Measurements from ENCODE around the gene RHAG.
"Not testable (repeated sequence)": the region's sequence is repeated elsewhere in the genome, so short reads cannot be mapped to it uniquely, and the experiment has no call there.

RHAG gene

DNA sequence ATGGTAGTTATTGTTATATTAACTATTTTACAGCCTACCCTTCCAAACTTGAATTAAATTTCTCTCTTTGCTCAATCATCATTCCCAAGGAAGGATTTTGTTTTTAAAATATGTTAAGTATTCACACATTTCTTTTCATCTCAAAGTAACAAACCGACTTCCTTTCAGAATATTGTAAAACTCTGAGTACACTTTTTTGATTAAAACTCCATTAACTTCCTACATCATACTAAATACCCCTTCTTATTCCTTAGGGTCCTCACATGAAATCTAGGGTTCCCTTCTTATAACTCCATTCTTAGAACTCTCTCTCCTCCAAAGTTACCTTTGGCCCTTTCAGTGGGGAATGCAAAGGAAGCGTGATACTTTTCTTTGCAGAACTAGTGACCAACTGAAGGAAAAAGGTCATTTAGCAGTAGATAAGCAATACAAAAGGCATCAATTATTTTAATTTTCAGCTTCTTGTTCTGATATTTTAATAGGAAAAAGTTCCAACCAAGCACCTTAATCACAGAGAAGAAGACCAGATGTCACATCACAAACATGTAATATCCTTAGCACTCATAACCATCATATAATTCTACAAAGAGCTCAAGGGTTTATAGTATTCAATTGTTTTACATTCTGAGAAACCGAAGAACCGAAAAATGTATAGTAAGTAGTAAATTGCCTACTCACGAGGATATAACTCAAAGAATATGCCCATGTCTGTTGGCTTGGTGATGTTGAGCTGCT, 494 bp downstream of the RHAG start:
- DNase-seq (ENCODE audit: low spot score): no peak

DNA sequence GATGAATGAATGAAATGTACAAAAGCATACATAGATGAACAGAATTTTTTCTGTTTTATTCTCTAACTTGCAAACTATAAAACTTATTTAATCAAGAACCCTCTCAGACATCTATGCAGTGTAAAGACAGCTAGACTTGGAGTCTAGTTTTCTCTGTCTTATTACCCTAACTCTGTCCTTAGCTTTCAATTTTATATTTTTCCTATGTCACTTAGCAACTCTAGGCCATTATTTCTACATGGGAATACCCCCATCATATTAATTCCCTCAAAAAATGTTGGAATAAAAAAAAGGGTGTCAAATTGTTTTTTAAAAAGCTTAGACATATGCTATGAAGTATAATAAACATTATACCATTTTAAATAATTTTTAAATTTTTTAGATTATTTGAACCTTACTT, 1.2 kb downstream of the RHAG start:
- no peak for DNase-seq (ENCODE audit: low spot score)

DNA sequence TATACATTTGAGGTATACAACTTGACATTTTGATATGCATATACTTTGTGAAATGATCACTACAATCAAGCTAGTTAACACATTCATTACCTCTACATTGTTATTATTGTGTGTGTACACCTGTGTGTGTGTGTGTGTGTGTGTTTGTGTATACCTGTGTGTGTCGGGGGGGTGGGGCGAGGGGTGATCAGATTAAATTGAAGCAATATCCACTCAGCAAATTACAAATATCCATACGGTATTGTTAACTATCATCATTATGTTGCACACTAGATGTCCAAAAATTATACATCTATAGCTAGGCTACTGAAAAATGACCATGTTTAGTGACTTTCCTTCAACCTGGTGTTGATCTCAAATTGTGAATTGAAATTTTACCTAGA, 1.8 kb downstream of the RHAG start:
- DNase-seq (ENCODE audit: low spot score): no peak

DNA sequence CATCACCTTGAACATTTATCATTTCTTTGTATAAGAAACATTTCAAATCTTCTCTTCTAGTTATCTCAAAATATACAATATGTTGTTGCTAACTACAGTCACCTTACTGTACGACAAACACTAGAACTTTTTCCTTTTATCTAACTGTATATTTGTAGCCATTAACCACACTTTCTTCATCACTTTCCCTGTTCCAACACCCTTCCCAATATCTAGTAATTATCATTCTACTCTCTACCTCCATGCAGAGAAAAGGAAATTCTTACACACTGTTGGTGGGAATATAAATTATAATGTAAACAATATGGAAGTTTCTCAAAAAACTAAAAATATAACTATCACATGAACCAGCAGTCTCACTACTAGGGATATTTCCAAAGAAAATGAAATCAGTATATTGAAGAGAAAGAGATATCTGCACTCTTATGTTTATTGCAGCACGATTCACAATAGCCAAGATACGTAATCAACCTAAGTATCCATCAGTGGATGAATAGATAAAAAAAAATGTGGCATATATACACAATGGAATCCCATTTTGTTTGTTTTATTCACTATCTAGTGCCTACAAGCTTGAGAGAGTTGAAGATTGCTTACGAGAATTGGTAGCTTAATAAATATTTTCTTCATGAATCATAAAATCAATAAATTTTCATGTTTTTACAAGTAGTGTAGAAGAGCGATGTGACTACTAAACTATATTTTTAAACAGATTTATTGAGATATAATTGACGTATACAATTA, 2.4 kb downstream of the RHAG start:
- no peak for DNase-seq (ENCODE audit: low spot score)

DNA sequence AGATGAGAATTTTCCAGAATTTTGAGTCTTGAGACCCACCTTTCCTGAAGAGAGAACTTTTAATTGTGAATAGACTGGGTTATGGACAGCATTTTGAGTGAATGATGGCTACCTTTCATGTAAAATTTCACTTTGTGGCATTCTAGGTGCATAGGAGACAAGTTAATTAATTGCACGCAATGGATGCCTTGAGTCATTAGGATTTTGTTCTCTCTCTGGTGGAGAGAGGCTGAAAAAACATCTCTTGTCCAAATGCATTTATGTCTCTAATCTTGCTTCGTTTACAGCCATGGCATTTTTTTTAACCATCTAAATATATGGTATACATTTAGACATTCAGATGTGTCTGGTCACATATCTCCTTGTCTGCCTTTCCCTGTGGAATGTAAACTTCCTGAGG, 3.1 kb downstream of the RHAG start:
- no peak for DNase-seq (ENCODE audit: low spot score)

DNA sequence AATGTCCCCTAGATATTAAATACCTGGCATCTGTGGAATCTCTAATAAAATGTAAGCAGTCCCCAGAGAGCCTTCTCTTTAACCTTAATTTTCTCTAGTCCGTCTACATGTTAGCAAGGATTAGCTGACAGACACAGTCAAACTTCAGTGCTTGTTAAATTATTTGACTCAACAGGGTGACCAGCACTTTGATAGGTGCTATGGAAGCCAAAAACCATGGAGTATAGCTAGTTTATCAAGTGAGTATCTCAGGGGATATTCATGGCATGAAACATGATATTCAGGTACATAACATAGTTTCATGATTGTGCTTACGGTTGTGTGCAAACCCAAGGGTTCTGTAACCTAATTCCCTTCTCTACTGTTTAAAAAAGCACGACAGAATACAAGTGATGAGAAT, 3.9 kb downstream of the RHAG start:
- DNase-seq (ENCODE audit: low spot score): no peak

DNA sequence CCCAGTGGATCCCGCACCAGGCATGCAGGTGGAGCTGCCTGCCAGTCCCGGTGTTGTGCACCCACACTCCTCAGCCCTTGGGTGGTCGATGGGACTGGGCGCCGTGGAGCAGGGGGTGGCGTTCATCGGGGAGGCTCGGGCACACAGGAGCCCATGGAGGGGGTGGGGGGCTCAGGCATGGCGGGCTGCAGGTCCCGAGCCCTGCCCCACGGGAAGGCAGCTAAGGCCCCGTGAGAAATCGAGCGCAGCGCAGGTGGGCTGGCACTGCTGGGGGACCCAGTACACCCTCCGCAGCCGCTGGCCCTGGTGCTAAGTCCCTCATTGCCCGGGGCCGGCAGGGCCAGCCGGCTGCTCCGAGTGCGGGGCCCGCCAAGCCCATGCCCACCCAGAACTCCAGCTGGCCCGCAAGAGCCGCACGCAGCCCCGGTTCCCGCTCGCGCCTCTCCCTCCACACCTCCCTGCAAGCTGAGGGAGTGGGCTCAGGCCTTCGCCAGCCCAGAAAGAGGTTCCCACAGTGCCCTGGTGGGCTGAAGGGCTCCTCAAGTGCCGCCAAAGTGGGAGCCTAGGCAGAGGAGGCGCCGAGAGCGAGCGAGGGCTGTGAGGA, 7.1 kb downstream of the RHAG start:
- DNase-seq (ENCODE audit: low spot score): not testable (repeated sequence)

DNA sequence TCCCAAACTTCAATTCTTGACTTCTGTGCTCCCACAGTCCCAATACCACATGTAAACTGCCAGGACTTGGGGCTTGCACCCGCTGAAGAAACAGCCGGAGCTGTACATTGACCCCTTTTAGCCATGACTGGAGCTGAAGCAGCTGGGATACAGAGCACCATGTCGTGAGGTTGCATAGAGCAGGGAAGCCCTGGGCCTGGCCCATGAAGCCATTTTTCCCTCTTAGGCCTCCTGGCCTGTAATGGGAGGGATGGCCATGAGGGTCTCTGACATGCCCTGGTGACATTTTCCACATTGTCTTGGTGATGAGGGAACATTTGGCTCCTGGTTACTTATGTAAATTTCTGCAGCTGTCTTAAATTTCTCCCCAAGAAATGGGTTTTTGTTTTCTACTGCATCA, 9.8 kb downstream of the RHAG start:
- no peak for DNase-seq (ENCODE audit: low spot score)

DNA sequence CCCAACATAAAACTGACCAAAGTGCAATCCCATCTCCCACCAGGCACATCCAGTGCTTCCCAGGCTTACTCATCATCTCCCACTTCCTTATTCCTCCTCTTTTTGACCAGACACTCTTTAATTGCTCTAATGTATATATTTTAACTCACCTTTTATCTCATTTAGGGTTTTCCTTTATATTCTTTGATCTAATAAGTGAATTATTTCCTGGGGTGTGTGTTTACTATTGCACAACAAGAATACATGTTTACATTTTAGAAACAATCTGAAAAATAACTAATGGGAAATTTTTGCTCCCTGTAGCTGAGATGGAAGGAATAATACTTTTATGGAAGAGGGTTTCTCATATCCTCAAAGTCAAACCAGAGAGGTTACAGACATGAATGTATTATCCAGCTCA, 18.4 kb downstream of the RHAG start:
- DNase-seq (ENCODE audit: low spot score): no peak

DNA sequence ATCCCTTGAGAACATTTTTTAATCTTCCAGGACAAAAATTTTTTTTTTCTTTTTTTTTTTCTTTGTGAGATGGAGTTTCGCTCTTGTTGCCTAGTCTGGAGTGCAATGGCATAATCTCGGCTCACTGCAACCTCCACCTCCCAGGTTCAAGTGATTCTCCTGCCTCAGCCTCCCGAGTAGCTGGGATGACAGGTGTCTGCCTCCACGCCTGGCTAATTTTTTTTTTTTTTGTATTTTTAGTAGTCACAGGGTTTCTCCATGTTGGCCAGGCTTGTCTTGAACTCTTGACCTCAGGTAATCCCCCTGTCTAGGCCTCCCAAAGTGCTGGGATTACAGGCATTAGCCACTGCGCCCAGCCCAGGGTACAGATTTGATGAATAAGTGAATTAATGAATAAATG, 22.5 kb downstream of the RHAG start:
- not testable (repeated sequence) for DNase-seq (ENCODE audit: low spot score)

DNA sequence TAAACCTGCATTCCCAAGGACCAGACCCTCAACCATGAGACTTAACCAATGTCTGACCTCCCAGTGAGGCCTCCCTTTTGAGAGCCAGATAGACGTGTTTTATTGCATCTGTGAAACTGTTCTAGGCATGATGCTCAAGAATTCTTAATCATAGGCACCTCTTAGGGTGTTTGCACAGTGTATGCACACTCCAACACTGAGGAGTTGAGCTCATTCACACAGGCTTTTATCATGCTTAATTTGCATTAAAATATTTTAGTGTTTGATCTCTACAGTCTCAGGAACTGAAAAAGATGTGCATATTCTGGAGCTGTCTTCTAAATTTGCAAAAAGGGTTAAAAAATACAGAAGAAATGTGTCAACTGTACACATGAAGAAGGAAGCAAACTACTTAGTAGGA, 27.4 kb downstream of the RHAG start:
- no peak for DNase-seq (ENCODE audit: low spot score)

DNA sequence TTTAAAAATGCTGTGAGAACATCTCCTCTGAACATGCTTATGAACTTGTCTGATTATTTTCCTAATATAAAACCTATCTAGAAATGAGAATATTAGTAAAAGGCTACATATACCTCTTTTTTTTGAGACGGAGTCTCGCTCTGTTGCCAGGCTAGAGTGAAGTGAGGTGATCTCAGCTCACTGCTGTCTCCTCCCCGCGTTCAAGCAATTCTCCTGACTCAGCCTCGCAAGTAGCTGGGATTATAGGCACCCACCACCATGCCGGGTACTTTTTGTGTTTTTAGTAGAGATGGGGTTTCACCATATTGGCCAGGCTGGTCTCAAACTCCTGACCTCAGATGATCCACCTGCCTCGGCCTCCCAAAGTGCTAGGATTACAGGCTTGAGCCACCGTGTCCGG, 28.4 kb downstream of the RHAG start:
- DNase-seq (ENCODE audit: low spot score): not testable (repeated sequence)

DNA sequence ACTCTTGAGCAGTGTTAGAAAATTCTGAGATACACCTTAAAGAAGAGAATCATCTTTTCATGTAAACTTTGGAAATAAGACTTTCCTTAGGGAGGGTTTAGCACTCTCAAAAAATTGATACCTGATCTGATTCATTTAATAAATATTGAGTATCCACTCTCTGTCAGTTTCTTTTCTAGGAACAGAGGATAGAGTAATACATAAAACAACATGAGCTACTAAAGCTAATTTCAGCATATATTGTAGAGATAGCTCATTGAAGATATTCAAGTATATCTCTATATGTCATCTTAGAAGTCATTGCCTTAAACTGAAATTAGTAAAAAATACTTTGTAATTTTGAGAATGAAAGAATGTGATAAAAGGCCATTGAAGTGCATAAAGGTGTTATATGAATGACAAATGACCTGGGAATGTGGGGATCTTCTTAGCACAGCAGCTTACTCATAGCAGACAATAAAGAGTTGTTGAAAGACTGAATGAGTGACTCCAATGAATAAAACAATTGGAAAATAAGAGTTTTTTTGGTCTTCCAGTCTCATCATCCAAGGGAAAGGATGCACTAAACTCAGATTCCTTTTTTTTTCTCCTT, 29.2 kb downstream of the RHAG start:
- no peak for DNase-seq (ENCODE audit: low spot score)

DNA sequence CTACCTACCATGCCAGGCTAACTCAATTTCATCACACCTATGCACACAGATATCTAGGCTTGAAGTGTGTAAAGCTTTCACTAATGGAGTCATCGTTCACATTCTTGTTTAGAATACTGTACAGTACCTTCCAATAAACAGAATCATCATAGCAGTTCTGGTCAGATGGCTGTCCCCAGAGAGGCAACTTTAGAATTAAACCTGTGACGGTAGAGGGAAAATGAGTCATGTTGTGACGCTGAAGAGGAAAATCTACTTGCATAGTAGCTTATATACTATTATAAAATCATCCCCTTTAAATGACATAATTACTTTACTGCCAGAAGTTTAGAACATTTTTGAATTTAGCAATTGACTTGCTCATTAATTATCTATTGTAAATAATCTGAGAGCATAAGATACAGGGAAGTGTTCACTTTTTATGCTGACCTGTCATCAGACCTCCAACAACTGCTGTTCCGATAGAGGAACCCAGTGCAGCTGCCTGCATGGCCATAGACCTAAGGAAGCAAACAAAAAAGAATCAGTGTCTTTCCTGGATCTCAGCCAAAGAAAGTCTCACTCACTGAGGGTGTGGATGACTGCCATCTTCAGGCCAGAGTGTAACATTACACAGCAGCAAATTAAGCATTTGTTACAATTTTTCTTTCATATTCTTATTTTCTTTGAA, 29.8 kb downstream of the RHAG start:
- DNase-seq (ENCODE audit: low spot score): peak; percentile 78

DNA sequence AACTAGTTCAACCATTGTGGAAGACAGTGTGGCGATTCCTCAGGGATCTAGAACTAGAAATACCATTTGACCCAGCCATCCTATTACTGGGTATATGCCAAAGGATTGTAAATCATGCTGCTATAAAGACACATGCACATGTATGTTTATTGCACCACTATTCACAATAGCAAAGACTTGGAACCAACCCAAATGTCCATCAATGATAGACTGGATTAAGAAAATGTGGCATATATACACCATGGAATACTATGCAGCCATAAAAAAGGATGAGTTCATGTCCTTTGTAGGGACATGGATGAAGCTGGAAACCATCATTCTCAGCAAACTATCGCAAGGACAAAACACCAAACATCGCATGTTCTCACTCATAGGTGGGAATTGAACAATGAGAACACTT, 32.6 kb downstream of the RHAG start:
- not testable (repeated sequence) for DNase-seq (ENCODE audit: low spot score)

DNA sequence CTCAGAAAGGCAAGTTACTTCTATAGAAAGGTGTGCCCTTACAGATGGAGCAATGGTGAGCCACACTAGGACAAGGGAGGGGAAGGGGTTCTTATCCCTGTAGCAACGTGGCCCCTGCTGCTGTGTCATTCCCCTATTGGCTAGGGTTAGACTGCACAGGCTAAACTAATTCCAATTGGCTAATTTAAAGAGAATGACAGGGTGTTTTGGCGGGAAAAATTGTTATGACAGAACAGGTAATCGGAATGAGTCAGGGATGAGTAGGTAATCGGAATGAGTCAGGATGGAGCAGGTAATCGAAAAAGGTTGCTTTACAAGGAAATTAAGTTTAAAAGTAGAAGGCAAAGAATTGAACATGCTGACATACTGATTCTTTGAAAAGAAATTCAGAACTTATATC, 49.4 kb downstream of the RHAG start:
- not testable (repeated sequence) for DNase-seq (ENCODE audit: low spot score)

DNA sequence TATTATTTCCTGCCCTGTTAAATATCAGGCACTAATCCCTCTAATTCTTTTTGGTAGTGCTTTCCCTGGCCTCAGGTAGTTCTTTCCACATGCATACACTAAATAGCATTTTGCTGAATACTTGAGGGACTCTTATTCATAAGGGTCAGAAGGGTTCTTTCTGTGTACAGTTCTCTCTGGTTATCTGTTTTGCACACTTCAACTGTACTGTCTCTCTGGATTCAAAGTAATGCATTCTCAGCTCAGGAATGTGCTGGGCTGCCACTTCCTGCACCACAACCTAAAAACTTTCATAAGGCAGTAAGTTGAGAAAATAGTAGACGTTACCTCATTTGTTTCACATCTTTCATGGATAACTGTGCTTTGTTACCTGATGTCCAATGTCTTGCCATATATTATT, 54.1 kb downstream of the RHAG start:
- no peak for DNase-seq (ENCODE audit: low spot score)

DNA sequence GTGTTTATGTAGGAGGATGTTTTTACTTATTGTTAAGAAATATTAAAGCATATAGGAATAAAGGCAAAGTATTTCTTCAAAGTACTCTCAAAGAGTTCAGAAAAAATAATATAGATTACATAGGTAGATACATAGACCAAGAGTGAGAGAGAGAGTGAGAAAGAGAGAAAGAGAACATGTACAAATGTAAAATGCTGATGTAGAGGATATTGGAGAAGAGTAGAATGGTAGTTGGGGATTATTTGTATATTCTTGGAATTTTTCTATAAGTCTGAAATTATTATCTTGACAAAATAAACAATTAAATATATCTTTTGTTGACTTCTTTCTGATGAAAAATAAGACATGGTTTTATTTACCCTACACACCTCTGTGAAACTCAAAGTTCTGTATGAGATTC, 57.0 kb downstream of the RHAG start:
- no peak for DNase-seq (ENCODE audit: low spot score)

DNA sequence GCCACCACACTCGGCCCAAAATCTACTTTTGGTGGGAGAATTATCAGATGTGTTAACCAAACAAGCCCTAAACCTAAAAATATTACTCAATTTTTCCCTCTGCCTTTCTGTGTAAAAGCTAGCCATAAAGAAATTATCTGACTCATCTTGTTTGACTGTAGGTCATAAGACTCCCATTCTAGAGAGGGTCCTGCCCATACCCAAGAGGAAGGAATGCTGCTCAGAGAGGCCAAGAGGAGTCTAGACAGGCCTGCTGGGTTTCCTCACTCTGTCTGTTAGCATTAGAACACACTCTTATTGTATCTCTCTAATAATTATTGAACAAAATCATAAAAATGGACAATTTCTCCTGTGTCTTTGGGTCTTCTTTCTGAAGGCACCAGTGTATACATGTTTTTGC, 60.0 kb downstream of the RHAG start:
- DNase-seq (ENCODE audit: low spot score): no peak

DNA sequence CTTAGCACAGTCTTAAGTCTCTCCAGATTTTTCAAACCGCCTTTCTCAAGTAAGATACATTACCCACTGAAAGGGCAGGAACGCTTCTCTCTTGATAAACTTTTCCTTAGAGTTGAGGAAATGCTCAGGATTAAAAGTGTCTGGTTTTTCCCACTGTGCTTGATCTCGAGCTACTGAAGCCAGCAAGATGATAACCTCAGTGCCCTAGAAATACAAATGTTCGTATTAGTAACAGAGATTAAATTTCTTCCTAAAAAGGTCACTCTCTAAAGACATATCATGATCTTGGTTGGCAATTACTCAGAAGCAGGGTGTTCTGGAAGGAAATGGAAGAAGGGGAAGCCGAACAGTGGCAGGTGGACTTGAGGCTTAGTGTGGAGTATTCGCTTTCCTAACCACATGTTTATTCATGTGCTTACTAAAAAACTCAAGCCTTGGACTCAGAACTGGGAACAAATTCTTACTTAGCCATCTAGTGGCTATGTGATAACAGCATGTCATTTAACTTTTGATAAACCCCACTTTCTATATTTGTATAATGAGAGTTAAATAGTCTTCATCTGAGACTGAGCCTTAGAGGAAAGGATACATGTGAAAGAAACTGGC, 66.1 kb downstream of the RHAG start:
- DNase-seq (ENCODE audit: low spot score): no peak

DNA sequence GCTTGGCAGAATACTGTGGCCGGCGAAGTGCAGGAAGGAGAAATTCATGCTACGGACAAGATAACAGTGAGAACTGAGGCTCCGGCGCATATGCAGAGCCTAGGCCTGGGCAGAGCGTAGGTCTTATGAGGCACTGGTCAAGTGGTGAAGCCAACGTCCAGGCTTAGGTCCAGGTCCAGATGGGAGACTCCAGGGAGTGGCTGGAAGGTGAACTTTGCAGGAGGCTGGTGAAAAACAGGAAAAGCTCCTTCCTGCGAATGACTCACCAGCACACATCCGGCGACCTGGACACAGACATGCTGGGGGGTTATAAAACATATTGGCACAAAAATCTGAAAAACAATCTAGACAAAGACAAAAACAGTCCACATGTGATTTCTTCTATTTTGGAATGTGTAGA, 70.8 kb downstream of the RHAG start:
- no peak for DNase-seq (ENCODE audit: low spot score)

DNA sequence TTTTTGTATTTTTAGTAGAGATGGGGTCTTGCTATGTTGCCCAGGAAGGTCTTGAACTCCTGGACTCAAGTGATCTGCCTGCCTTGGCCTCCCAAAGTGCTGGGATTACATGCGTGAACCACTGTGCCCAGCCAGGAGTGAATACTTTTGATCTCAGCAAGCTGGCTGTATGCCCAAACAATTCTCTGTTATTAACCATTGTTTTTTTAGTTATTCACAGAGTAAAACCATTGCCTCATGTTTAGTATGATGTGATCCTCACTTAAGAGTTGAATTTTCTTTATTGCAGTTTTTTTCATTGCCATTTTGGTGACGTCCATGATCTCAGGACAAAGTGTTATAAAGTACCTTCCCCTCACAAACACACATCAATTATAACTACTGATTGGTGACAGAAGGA, 71.4 kb downstream of the RHAG start:
- DNase-seq (ENCODE audit: low spot score): no peak
